Measurements from ENCODE around the gene TGFBR2. TPM values are rescaled to one million over a fixed set of nuclear protein-coding genes. Genes with fewer than 3 reads are reported as not detected.

TGFBR2 gene
- total and polyA plus RNA-seq, 2 experiments from 2014 or later = 4.7 to 13.0 TPM

GRCh38 chr3:30617069-30617468 is 10.7 kb downstream of the TGFBR2 start:
- peaks cover 11% of the 10 kb centered on the region for H4K20me1 ChIP-seq (replicated peaks; ENCODE audit: insufficient read depth)
- Mint-ChIP-seq H3K4me1 (peaks cover 27% of the 10 kb centered on the region), H3K9me3 (no peaks in the 10 kb centered on the region), H3K27me3 (ENCODE audit: insufficient read depth, low read depth, poor library complexity) (no peaks in the 10 kb centered on the region), H3K27ac (no peak overlapping the region), H3K4me3 (no peak overlapping the region), H3K36me3 (ENCODE audit: low read depth) (peaks cover 8% of the 10 kb centered on the region; the same call in 2 of the 3 replicates)
- H3K79me2 ChIP-seq (replicated peaks; ENCODE audit: insufficient read depth) = peaks cover 100% of the 10 kb centered on the region
- DNase-seq (ENCODE audit: low spot score) (no peak), ATAC-seq (no peak)
- no peak for TF ChIP-seq STAT1 (IDR thresholded peaks at IDR 0.05; ENCODE audit: unreplicated experiment)
- no peak for TF ChIP-seq REST (IDR thresholded peaks at IDR 0.05; ENCODE audit: unreplicated experiment)
- no peak for TF ChIP-seq CTCF (conservative IDR thresholded peaks at IDR 0.05; ENCODE audit: low read depth in 2 of 2)
- TF ChIP-seq EZH2phosphoT487 (IDR thresholded peaks at IDR 0.05; ENCODE audit: unreplicated experiment) = no peak
- no peak for TF ChIP-seq EZH2 (IDR thresholded peaks at IDR 0.05; ENCODE audit: low read depth, unreplicated experiment)
- no peak for TF ChIP-seq ZNF114 (CRISPR knock-in tag; IDR thresholded peaks at IDR 0.05)
- no peak for TF ChIP-seq NANOG (IDR thresholded peaks at IDR 0.05; ENCODE audit: borderline replicate concordance)
- TF ChIP-seq ZNF462 (CRISPR knock-in tag; IDR thresholded peaks at IDR 0.05) = no peak
- TF ChIP-seq POLR2AphosphoS5 (IDR thresholded peaks at IDR 0.05; ENCODE audit: low read depth) = no peak
- no peak for TF ChIP-seq ZNF331 (CRISPR knock-in tag; IDR thresholded peaks at IDR 0.05; ENCODE audit: low read depth)
- H3K4me3 ChIP-seq = no peak overlapping the region
- H3F3A ChIP-seq (replicated peaks; ENCODE audit: low read depth) = no peaks in the 10 kb centered on the region
- H3K4me1 ChIP-seq (ENCODE audit: insufficient read depth) = peaks cover 26% of the 10 kb centered on the region
- no peaks in the 10 kb centered on the region for H3K36me3 ChIP-seq (ENCODE audit: insufficient read depth)
- H3K9me2 ChIP-seq (ENCODE audit: insufficient read depth) = no peaks in the 10 kb centered on the region
- no peak overlapping the region for H2AFZ ChIP-seq
- H3K4me2 ChIP-seq = no peak overlapping the region
- H3K27ac ChIP-seq (ENCODE audit: low read depth) = peak overlapping the region; percentile 22; the same call in 1 of the 2 replicates
- no peaks in the 10 kb centered on the region for H3K27me3 ChIP-seq (ENCODE audit: insufficient read depth)

Measured in GM23338 (cell line).